Measurements from ENCODE around the gene TYRO3. TPM values are rescaled to one million over a fixed set of nuclear protein-coding genes. Genes with fewer than 3 reads are reported as not detected.

The TYRO3 gene
- polyA plus RNA-seq, 3 donors, result 0.09 to 0.12 TPM; not detected in 1

DNA sequence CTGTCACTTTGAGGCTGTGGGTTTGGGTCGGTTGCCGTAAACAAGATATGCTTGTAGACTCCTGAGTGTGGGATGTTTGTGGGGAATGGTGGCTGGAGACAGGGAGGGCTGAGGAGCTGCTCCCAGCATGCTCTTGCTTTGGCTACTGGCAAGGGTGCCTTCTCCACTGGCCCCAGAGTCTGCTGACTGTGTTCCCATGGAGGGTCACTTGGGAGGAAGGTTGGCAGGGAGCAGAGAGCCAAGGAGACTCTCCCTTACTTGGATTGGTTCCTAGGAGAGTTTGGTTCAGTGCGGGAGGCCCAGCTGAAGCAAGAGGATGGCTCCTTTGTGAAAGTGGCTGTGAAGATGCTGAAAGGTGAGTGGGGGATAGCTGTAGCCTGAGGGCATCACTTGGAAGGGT lies 11.8 kb downstream of the TYRO3 start:
- DNase-seq, result no peak
- Mint-ChIP-seq H3K36me3 (no peaks in the 10 kb centered on the region), H3K27me3 (ENCODE audit: low read depth in 3 of 3) (peaks cover 0 to 3% (median 1%) of the 10 kb centered on the region in 3 donors), H3K4me3 (no peak overlapping the region), H3K9me3 (no peaks in the 10 kb centered on the region), H3K27ac (no peak overlapping the region), H3K4me1 (no peaks in the 10 kb centered on the region)
- Histone ChIP-seq H3K27ac (ENCODE audit: low read depth in 1 of 2, low read length in 2 of 2) (no peak overlapping the region), H3K36me3 (replicated peaks in 1 of 2; ENCODE audit: control insufficient read depth in 1 of 2, insufficient read depth in 2 of 2, low read length in 2 of 2) (no peaks in the 10 kb centered on the region), H3K9ac (ENCODE audit: insufficient read depth, low read length, poor library complexity, severe bottlenecking) (no peak overlapping the region), H3K4me2 (replicated peaks; ENCODE audit: extremely low read depth, low read length, poor library complexity, severe bottlenecking) (no peak overlapping the region), H3K4me1 (ENCODE audit: control insufficient read depth in 1 of 2, insufficient read depth in 2 of 2, low read length in 2 of 2) (no peaks in the 10 kb centered on the region), H4K20me1 (ENCODE audit: insufficient read depth, low read length) (no peaks in the 10 kb centered on the region), H3K79me2 (ENCODE audit: insufficient read depth, low read length) (no peaks in the 10 kb centered on the region), H3K9me3 (replicated peaks in 1 of 2; ENCODE audit: control insufficient read depth in 1 of 2, insufficient read depth in 1 of 2, low read length in 2 of 2) (no peaks in the 10 kb centered on the region), H3K4me3 (replicated peaks in 1 of 3; ENCODE audit: low read depth in 2 of 3, low read length in 3 of 3) (no peak overlapping the region), H2AFZ (ENCODE audit: insufficient read depth, low read depth, low read length, poor library complexity, severe bottlenecking) (no peak overlapping the region), H3K27me3 (ENCODE audit: control insufficient read depth in 2 of 2, insufficient read depth in 2 of 2, low read length in 2 of 2) (no peaks in the 10 kb centered on the region)
- TF ChIP-seq, protein P1, sequence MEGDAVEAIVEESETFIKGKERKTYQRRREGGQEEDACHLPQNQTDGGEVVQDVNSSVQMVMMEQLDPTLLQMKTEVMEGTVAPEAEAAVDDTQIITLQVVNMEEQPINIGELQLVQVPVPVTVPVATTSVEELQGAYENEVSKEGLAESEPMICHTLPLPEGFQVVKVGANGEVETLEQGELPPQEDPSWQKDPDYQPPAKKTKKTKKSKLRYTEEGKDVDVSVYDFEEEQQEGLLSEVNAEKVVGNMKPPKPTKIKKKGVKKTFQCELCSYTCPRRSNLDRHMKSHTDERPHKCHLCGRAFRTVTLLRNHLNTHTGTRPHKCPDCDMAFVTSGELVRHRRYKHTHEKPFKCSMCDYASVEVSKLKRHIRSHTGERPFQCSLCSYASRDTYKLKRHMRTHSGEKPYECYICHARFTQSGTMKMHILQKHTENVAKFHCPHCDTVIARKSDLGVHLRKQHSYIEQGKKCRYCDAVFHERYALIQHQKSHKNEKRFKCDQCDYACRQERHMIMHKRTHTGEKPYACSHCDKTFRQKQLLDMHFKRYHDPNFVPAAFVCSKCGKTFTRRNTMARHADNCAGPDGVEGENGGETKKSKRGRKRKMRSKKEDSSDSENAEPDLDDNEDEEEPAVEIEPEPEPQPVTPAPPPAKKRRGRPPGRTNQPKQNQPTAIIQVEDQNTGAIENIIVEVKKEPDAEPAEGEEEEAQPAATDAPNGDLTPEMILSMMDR (IDR thresholded peaks at IDR 0.05), result no peak
- intact Hi-C loops (cut with micrococcal nuclease), result no loop called here
- 100% methylated on average over 2 of the region's 3 CpGs for WGBS (ENCODE audit: insufficient coverage)

DNA sequence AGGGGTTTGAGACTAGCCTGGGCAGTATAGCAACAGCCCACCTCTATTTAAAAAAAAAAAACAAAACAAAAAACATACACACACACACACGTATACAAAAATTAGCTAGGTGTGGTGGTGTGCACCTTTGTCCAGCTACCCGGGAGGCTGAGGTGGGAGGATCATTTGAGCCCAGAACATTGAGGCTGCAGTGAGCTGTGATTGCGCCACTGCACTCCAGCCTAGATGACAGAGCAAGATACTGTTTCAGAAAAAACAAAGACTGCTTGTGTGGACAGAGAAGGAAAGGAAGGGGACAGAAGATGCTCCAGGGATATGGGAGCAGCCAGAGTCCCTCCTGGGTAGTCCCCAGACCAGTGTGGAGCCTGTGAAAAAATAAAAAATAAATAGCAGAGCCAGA lies 12.9 kb downstream of the TYRO3 start:
- H3K4me3 Mint-ChIP-seq, result no peak overlapping the region
- intact Hi-C loops (cut with micrococcal nuclease), result no loop called here

More for the DNA sequence above, 12.9 kb downstream of the TYRO3 start:
- H3K4me1 Mint-ChIP-seq, result no peaks in the 10 kb centered on the region
- H3K27me3 Mint-ChIP-seq (ENCODE audit: low read depth in 3 of 3), result peaks cover 0 to 3% (median 1%) of the 10 kb centered on the region in 3 donors
- Histone ChIP-seq H3K9me3 (replicated peaks in 1 of 2; ENCODE audit: control insufficient read depth in 1 of 2, insufficient read depth in 1 of 2, low read length in 2 of 2) (no peaks in the 10 kb centered on the region), H3K36me3 (replicated peaks in 1 of 2; ENCODE audit: control insufficient read depth in 1 of 2, insufficient read depth in 2 of 2, low read length in 2 of 2) (no peaks in the 10 kb centered on the region), H4K20me1 (ENCODE audit: insufficient read depth, low read length) (no peaks in the 10 kb centered on the region), H3K9ac (ENCODE audit: insufficient read depth, low read length, poor library complexity, severe bottlenecking) (no peak overlapping the region), H3K4me1 (ENCODE audit: control insufficient read depth in 1 of 2, insufficient read depth in 2 of 2, low read length in 2 of 2) (no peaks in the 10 kb centered on the region), H3K79me2 (ENCODE audit: insufficient read depth, low read length) (no peaks in the 10 kb centered on the region), H3K4me2 (replicated peaks; ENCODE audit: extremely low read depth, low read length, poor library complexity, severe bottlenecking) (no peak overlapping the region), H3K27ac (ENCODE audit: low read depth in 1 of 2, low read length in 2 of 2) (no peak overlapping the region), H3K4me3 (replicated peaks in 1 of 3; ENCODE audit: low read depth in 2 of 3, low read length in 3 of 3) (no peak overlapping the region), H3K27me3 (ENCODE audit: control insufficient read depth in 2 of 2, insufficient read depth in 2 of 2, low read length in 2 of 2) (no peaks in the 10 kb centered on the region), H2AFZ (ENCODE audit: insufficient read depth, low read depth, low read length, poor library complexity, severe bottlenecking) (no peak overlapping the region)
- DNase-seq, result no peak
- no peak overlapping the region for H3K27ac Mint-ChIP-seq
- TF ChIP-seq, protein P1 (IDR thresholded peaks at IDR 0.05), result no peak
- H3K9me3 Mint-ChIP-seq, result no peaks in the 10 kb centered on the region
- no peaks in the 10 kb centered on the region for H3K36me3 Mint-ChIP-seq
- 100% methylated on average over 2 of the region's 3 CpGs for WGBS (ENCODE audit: insufficient coverage)

Measured in CD14-positive monocyte (primary cell).